NCI-H128 (cell line): Measurements from ENCODE around the gene TSPAN18.

Experiments
- DNase-seq: peaks from one replicate; lab custom pipeline; 2025; ENCODE audit not compliant: unreplicated experiment; lab: John Stamatoyannopoulos, UW

Gene TSPAN18

GRCh38 chr11:44880953-44881352 is 154.2 kb downstream of the TSPAN18 start:
- DNase-seq: no peak

GRCh38 chr11:44883277-44883676 is 156.5 kb downstream of the TSPAN18 start:
- DNase-seq: no peak

- no peak for DNase-seq
Observed at GRCh38 chr11:44884056-44884455, 157.3 kb downstream of the TSPAN18 start.

- no peak for DNase-seq
Observed at GRCh38 chr11:44885065-44885810, 158.5 kb downstream of the TSPAN18 start.

- DNase-seq: no peak
Observed at GRCh38 chr11:44885919-44886789, 159.4 kb downstream of the TSPAN18 start.

- no peak for DNase-seq
Observed at GRCh38 chr11:44886790-44887140, 160.0 kb downstream of the TSPAN18 start.

- no peak for DNase-seq
Observed at GRCh38 chr11:44887636-44888035, 160.9 kb downstream of the TSPAN18 start.

- no peak for DNase-seq
Observed at GRCh38 chr11:44889266-44889665, 162.5 kb downstream of the TSPAN18 start.

GRCh38 chr11:44892843-44893242 is 166.1 kb downstream of the TSPAN18 start:
- no peak for DNase-seq

GRCh38 chr11:44893308-44893822 is 166.6 kb downstream of the TSPAN18 start:
- DNase-seq: no peak

GRCh38 chr11:44893846-44894617 is 167.3 kb downstream of the TSPAN18 start:
- peak; percentile 70 for DNase-seq

GRCh38 chr11:44899959-44900358 is 173.2 kb downstream of the TSPAN18 start:
- no peak for DNase-seq

GRCh38 chr11:44901120-44901633 is 174.4 kb downstream of the TSPAN18 start:
- DNase-seq: no peak

- no peak for DNase-seq
Observed at GRCh38 chr11:44901786-44902185, 175.0 kb downstream of the TSPAN18 start.

- DNase-seq: no peak
Observed at GRCh38 chr11:44903035-44903434, 176.3 kb downstream of the TSPAN18 start.

GRCh38 chr11:44903518-44903917 is 176.8 kb downstream of the TSPAN18 start:
- DNase-seq: no peak

- DNase-seq: no peak
Observed at GRCh38 chr11:44904261-44905020, 177.7 kb downstream of the TSPAN18 start.

GRCh38 chr11:44905131-44905866 is 178.5 kb downstream of the TSPAN18 start:
- no peak for DNase-seq

- no peak for DNase-seq
Observed at GRCh38 chr11:44906649-44907048, 179.9 kb downstream of the TSPAN18 start.

- DNase-seq: no peak
Observed at GRCh38 chr11:44909557-44909956, 182.8 kb downstream of the TSPAN18 start.
